Measurements from ENCODE around the gene RCAN3.

RCAN3 gene

GRCh38 chr1:24584171-24584647 is 81.6 kb downstream of the RCAN3 start:
- H3K27me3 ChIP-seq (replicated peaks; ENCODE audit: insufficient read depth, low read length), result no peaks in the 10 kb centered on the region
- TF ChIP-seq CTCF (IDR thresholded peaks at IDR 0.05; ENCODE audit: low read length) (no peak), EZH2phosphoT487 (IDR thresholded peaks at IDR 0.05; ENCODE audit: low read length) (no peak), EZH2 (optimal IDR thresholded peaks at IDR 0.05; ENCODE audit: low read depth, low read length) (no peak)
- H2AFZ ChIP-seq (ENCODE audit: low read length), result peak overlapping the region; percentile 1; the same call in 1 of the 2 replicates
- no peak overlapping the region; the same call in 1 of the 2 replicates for H3K27ac ChIP-seq (ENCODE audit: low read length)
- H3K9me2 ChIP-seq (replicated peaks; ENCODE audit: insufficient read depth, low read length), result no peaks in the 10 kb centered on the region
- no peaks in the 10 kb centered on the region for H3K36me3 ChIP-seq (replicated peaks; ENCODE audit: insufficient read depth, low read length)
- peak; percentile 35 for DNase-seq
- peaks cover 9% of the 10 kb centered on the region for H3K4me1 ChIP-seq (ENCODE audit: low read length)
- no peaks in the 10 kb centered on the region for H3F3A ChIP-seq (ENCODE audit: insufficient read depth, low read length)
- no peaks in the 10 kb centered on the region for H3K79me2 ChIP-seq (ENCODE audit: low read length)
- peak overlapping the region; percentile 25 for H3K4me2 ChIP-seq (ENCODE audit: low read depth, low read length)
- no peaks in the 10 kb centered on the region for H3K9me3 ChIP-seq (replicated peaks; ENCODE audit: insufficient read depth, low read length)
- no peaks in the 10 kb centered on the region for H4K20me1 ChIP-seq (ENCODE audit: insufficient read depth, low read length)
- H3K4me3 ChIP-seq (ENCODE audit: low read length), result no peak overlapping the region
- no peak overlapping the region for H3K9ac ChIP-seq (ENCODE audit: low read length)

- H3K36me3 ChIP-seq (replicated peaks; ENCODE audit: insufficient read depth, low read length), result no peaks in the 10 kb centered on the region
- no peak overlapping the region for H3K9ac ChIP-seq (ENCODE audit: low read length)
- H3K79me2 ChIP-seq (ENCODE audit: low read length), result no peaks in the 10 kb centered on the region
- TF ChIP-seq CTCF (IDR thresholded peaks at IDR 0.05; ENCODE audit: low read length) (no peak), EZH2phosphoT487 (IDR thresholded peaks at IDR 0.05; ENCODE audit: low read length) (no peak), EZH2 (optimal IDR thresholded peaks at IDR 0.05; ENCODE audit: low read depth, low read length) (no peak)
- H2AFZ ChIP-seq (ENCODE audit: low read length), result no peak overlapping the region
- H3K9me2 ChIP-seq (replicated peaks; ENCODE audit: insufficient read depth, low read length), result no peaks in the 10 kb centered on the region
- H3K4me2 ChIP-seq (ENCODE audit: low read depth, low read length), result no peak overlapping the region
- H3K27me3 ChIP-seq (replicated peaks; ENCODE audit: insufficient read depth, low read length), result no peaks in the 10 kb centered on the region
- H4K20me1 ChIP-seq (ENCODE audit: insufficient read depth, low read length), result no peaks in the 10 kb centered on the region
- no peak for DNase-seq
- no peak overlapping the region for H3K27ac ChIP-seq (ENCODE audit: low read length)
- H3F3A ChIP-seq (ENCODE audit: insufficient read depth, low read length), result no peaks in the 10 kb centered on the region
- H3K9me3 ChIP-seq (replicated peaks; ENCODE audit: insufficient read depth, low read length), result no peaks in the 10 kb centered on the region
- H3K4me3 ChIP-seq (ENCODE audit: low read length), result no peak overlapping the region
- H3K4me1 ChIP-seq (ENCODE audit: low read length), result peaks cover 9% of the 10 kb centered on the region
Measured at GRCh38 chr1:24586119-24586518, 83.5 kb downstream of the RCAN3 start.

GRCh38 chr1:24586970-24587820 is 84.6 kb downstream of the RCAN3 start:
- H3K4me1 ChIP-seq (ENCODE audit: low read length), result peaks cover 9% of the 10 kb centered on the region
- peak; percentile 77 for DNase-seq
- H3K79me2 ChIP-seq (ENCODE audit: low read length), result no peaks in the 10 kb centered on the region
- H3K27ac ChIP-seq (ENCODE audit: low read length), result no peak overlapping the region
- 0 out of 2 replicates have a peak overlapping the region, but pooled peaks have one; percentile 16 for H3K9ac ChIP-seq (ENCODE audit: low read length)
- H3K9me3 ChIP-seq (replicated peaks; ENCODE audit: insufficient read depth, low read length), result no peaks in the 10 kb centered on the region
- H3K4me2 ChIP-seq (ENCODE audit: low read depth, low read length), result peak overlapping the region; percentile 25; the same call in 1 of the 2 replicates
- no peak overlapping the region for H3K4me3 ChIP-seq (ENCODE audit: low read length)
- no peaks in the 10 kb centered on the region for H3K9me2 ChIP-seq (replicated peaks; ENCODE audit: insufficient read depth, low read length)
- peak overlapping the region; percentile 71 for H2AFZ ChIP-seq (ENCODE audit: low read length)
- peak; percentile 78 for TF ChIP-seq CTCF (IDR thresholded peaks at IDR 0.05; ENCODE audit: low read length)
- TF ChIP-seq EZH2 (optimal IDR thresholded peaks at IDR 0.05; ENCODE audit: low read depth, low read length), result no peak
- TF ChIP-seq EZH2phosphoT487 (IDR thresholded peaks at IDR 0.05; ENCODE audit: low read length), result no peak
- H3K36me3 ChIP-seq (replicated peaks; ENCODE audit: insufficient read depth, low read length), result no peaks in the 10 kb centered on the region
- H4K20me1 ChIP-seq (ENCODE audit: insufficient read depth, low read length), result no peaks in the 10 kb centered on the region
- no peaks in the 10 kb centered on the region for H3F3A ChIP-seq (ENCODE audit: insufficient read depth, low read length)
- H3K27me3 ChIP-seq (replicated peaks; ENCODE audit: insufficient read depth, low read length), result no peaks in the 10 kb centered on the region

Data from MM.1S (cell line).